IMR-90 (cell line): ENCODE measurements around the gene PLOD1. TPM values are rescaled to one million over a fixed set of nuclear protein-coding genes. Genes with fewer than 3 reads are reported as not detected.

ENCODE experiments used
- ATAC-seq: fragments of 200-7000 bp; cut with Tn5 transposase; 2 replicates; pipeline ENCODE4 v1.9.1; 2020; ENCODE audit warnings: low read depth, mild to moderate bottlenecking, moderate library complexity
- BruUV-seq: library from RNA; stranded (reverse); fragments of 400-500 nt; replicated peaks from 2 replicates; lab custom pipeline; 2021; lab: Mats Ljungman, UMichigan
- CTCF ChIA-PET: fragments of 300-600 bp; formaldehyde crosslinking; extraction: SDS; loops from one replicate; lab custom pipeline; 2021; ENCODE audit warnings: antibody characterized with exemption; lab: Yijun Ruan, JAX
- POLR2A ChIA-PET: fragments of 300-600 bp; sonication (Branson Sonifier 250); formaldehyde crosslinking; loops from one replicate; lab custom pipeline; 2022; ENCODE audit warnings: antibody characterized with exemption; ENCODE audit not compliant: unreplicated experiment; lab: Charles Lee
- DNase-seq: peaks from one replicate; pipeline ENCODE4 v3.0.0; 2013
- H2AFZ ChIP-seq: replicated peaks from 2 replicates; pipeline ENCODE3; 2013; ENCODE audit warnings: low read length, mild to moderate bottlenecking; ENCODE audit not compliant: poor library complexity
- H2AK5ac ChIP-seq: 2 replicates; pipeline ENCODE4 v1.6.1; 2013; ENCODE audit warnings: low read depth, low read length, inconsistent platforms
- H2AK9ac ChIP-seq: replicated peaks from 2 replicates; pipeline ENCODE3; 2013; ENCODE audit warnings: mild to moderate bottlenecking, low read depth, low read length, moderate library complexity; ENCODE audit not compliant: poor library complexity
- H2BK120ac ChIP-seq: 2 replicates; pipeline ENCODE4 v1.6.1; 2013; ENCODE audit warnings: low read depth, low read length, inconsistent platforms
- H2BK15ac ChIP-seq: 3 replicates; pipeline ENCODE4 v1.6.1; 2013; ENCODE audit warnings: low read depth, low read length, inconsistent platforms
- H2BK20ac ChIP-seq: 2 replicates; pipeline ENCODE4 v1.6.1; 2013; ENCODE audit warnings: low read depth, mild to moderate bottlenecking, inconsistent platforms, low read length, moderate library complexity
- H2BK5ac ChIP-seq: 2 replicates; pipeline ENCODE4 v1.6.1; 2013; ENCODE audit warnings: mild to moderate bottlenecking, low read depth, low read length, inconsistent platforms; ENCODE audit not compliant: poor library complexity, severe bottlenecking
- H3K14ac ChIP-seq: replicated peaks from 2 replicates; pipeline ENCODE4 v1.6.1; 2013; ENCODE audit warnings: low read depth, low read length, inconsistent platforms
- H3K18ac ChIP-seq: 2 replicates; pipeline ENCODE4 v1.6.1; 2013; ENCODE audit warnings: low read depth, low read length, control low read depth
- H3K23ac ChIP-seq: 2 replicates; pipeline ENCODE4 v1.6.1; 2013; ENCODE audit warnings: low read depth, low read length, inconsistent platforms
- H3K27ac ChIP-seq: 2 replicates; pipeline ENCODE4 v1.5.1; 2013; ENCODE audit warnings: mild to moderate bottlenecking, control low read depth, low read length; ENCODE audit not compliant: insufficient read depth
- H3K27me3 ChIP-seq: 2 replicates; pipeline ENCODE4 v1.6.1; 2013; ENCODE audit warnings: low read length; ENCODE audit not compliant: control insufficient read depth, insufficient read depth
- H3K36me3 ChIP-seq: 2 replicates; pipeline ENCODE4 v1.6.1; 2013; ENCODE audit warnings: low read length, mixed read lengths; ENCODE audit not compliant: control insufficient read depth, insufficient read depth
- H3K4ac ChIP-seq: 2 replicates; pipeline ENCODE4 v1.6.1; 2013; ENCODE audit warnings: low read depth, low read length, inconsistent platforms
- H3K4me1 ChIP-seq: 2 replicates; pipeline ENCODE4 v1.6.1; 2013; ENCODE audit warnings: low read length, mixed read lengths; ENCODE audit not compliant: control insufficient read depth, insufficient read depth
- H3K4me2 ChIP-seq: 2 replicates; pipeline ENCODE4 v1.6.1; 2013; ENCODE audit warnings: low read depth, mild to moderate bottlenecking, control low read depth, low read length, moderate library complexity
- H3K4me3 ChIP-seq: 2 replicates; pipeline ENCODE4 v1.5.1; 2013; ENCODE audit warnings: low read depth, mild to moderate bottlenecking, control low read depth, low read length, moderate library complexity; ENCODE audit not compliant: insufficient read depth
- H3K56ac ChIP-seq: 2 replicates; pipeline ENCODE4 v1.6.1; 2013; ENCODE audit warnings: low read length, inconsistent platforms; ENCODE audit not compliant: insufficient read depth; ENCODE audit errors: extremely low read depth
- H3K79me1 ChIP-seq, 2 experiments: 2 replicates each; pipeline ENCODE4 v1.6.1; 2013; ENCODE audit warnings: low read length in 2 of 2, inconsistent platforms in 1 of 2, low read depth in 1 of 2
- H3K9ac ChIP-seq: 2 replicates; pipeline ENCODE4 v1.6.1; 2013; ENCODE audit warnings: low read depth, low read length, control low read depth
- H3K9me1 ChIP-seq: 2 replicates; pipeline ENCODE4 v1.6.1; 2013; ENCODE audit warnings: low read length, inconsistent platforms; ENCODE audit not compliant: insufficient read depth
- H3K9me3 ChIP-seq: 2 replicates; pipeline ENCODE4 v1.6.1; 2013; ENCODE audit warnings: low read length; ENCODE audit not compliant: control insufficient read depth, insufficient read depth
- H4K20me1 ChIP-seq: 2 replicates; pipeline ENCODE4 v1.6.1; 2013; ENCODE audit warnings: low read length, inconsistent platforms; ENCODE audit not compliant: insufficient read depth
- H4K5ac ChIP-seq: 2 replicates; pipeline ENCODE4 v1.6.1; 2013; ENCODE audit warnings: mild to moderate bottlenecking, low read depth, low read length, control low read depth
- H4K8ac ChIP-seq, 2 experiments: 2 replicates each; pipeline ENCODE4 v1.6.1; 2013; ENCODE audit warnings: low read depth in 2 of 2, low read length in 2 of 2, control low read depth in 1 of 2, inconsistent platforms in 1 of 2
- H4K91ac ChIP-seq: 2 replicates; pipeline ENCODE4 v1.6.1; 2013; ENCODE audit warnings: low read depth, low read length, inconsistent platforms; ENCODE audit not compliant: insufficient read depth
- BHLHE40 ChIP-seq: fragments of 150-350 bp; IDR thresholded peaks from 2 replicates; pipeline ENCODE4 v1.6.1; 2016; ENCODE audit warnings: mild to moderate bottlenecking, low read depth, low read length
- CEBPB ChIP-seq: IDR thresholded peaks from 2 replicates; pipeline ENCODE4 v1.6.1; 2012; ENCODE audit warnings: low read depth, low read length, improper control_type of control experiment
- CHD1 ChIP-seq: IDR thresholded peaks from 2 replicates; pipeline ENCODE4 v1.6.1; 2012; ENCODE audit warnings: low read depth, low read length, improper control_type of control experiment
- CTCF ChIP-seq: conservative IDR thresholded peaks from 2 replicates; pipeline ENCODE4 v1.5.1; 2012; ENCODE audit warnings: mild to moderate bottlenecking, low read depth, low read length, improper control_type of control experiment
- MAFK ChIP-seq: IDR thresholded peaks from 2 replicates; pipeline ENCODE4 v1.6.1; 2012; ENCODE audit warnings: low read depth, low read length, improper control_type of control experiment
- MAZ ChIP-seq: IDR thresholded peaks from 2 replicates; pipeline ENCODE4 v1.6.1; 2012; ENCODE audit warnings: low read depth, mild to moderate bottlenecking, low read length, improper control_type of control experiment, moderate library complexity, borderline replicate concordance
- MXI1 ChIP-seq: IDR thresholded peaks from 2 replicates; pipeline ENCODE4 v1.6.1; 2012; ENCODE audit warnings: low read depth, mild to moderate bottlenecking, low read length, moderate library complexity, borderline replicate concordance
- RAD21 ChIP-seq: IDR thresholded peaks from 2 replicates; pipeline ENCODE4 v1.6.1; 2012; ENCODE audit warnings: low read length, improper control_type of control experiment
- RCOR1 ChIP-seq: IDR thresholded peaks from 2 replicates; pipeline ENCODE4 v1.6.1; 2012; ENCODE audit warnings: mild to moderate bottlenecking, low read length, improper control_type of control experiment; ENCODE audit not compliant: insufficient replicate concordance
- SMC3 ChIP-seq: fragments of 150-350 bp; IDR thresholded peaks from 2 replicates; pipeline ENCODE4 v1.6.1; 2016; ENCODE audit warnings: low read depth, mild to moderate bottlenecking, antibody characterized with exemption, low read length, moderate library complexity
- USF2 ChIP-seq: fragments of 150-350 bp; IDR thresholded peaks from 2 replicates; pipeline ENCODE4 v1.6.1; 2017; ENCODE audit warnings: mild to moderate bottlenecking, antibody characterized with exemption, low read length, low read depth
- WGBS, 2 experiments: methylation state at CpG; one replicate each; pipeline versions ENCODE4 v1.1.5 to v1.1.7; 2013; ENCODE audit warnings: missing lambda C conversion rate in 2 of 2; ENCODE audit not compliant: insufficient read length in 1 of 2; ENCODE audit errors: extremely low coverage in 2 of 2; 5-methylcytosine and 5-hydroxymethylcytosine counted together
- dilution Hi-C: fragments of 300-500 bp; cut with HindIII; formaldehyde crosslinking; loops from one replicate; pipeline ENCODE4 v1.14.3; 2018; ENCODE audit warnings: low sequenced_read_pairs; ENCODE audit not compliant: unreplicated experiment
- in situ Hi-C: fragments of 300-500 bp; cut with MboI; formaldehyde crosslinking; loops from 3 replicates; pipeline ENCODE4 v1.14.3; 2019; ENCODE audit warnings: low sequenced_read_pairs, inconsistent platforms, mixed read lengths
- intact Hi-C: fragments of 100-400 bp; cut with micrococcal nuclease; formaldehyde crosslinking; loops from 2 replicates; pipeline ENCODE4 v1.10.0; 2022
- polyA plus RNA-seq, 3 experiments: library from polyadenylated mRNA; depleted of rRNA; stranded (reverse); fragments of >200 nt; gene quantifications; 2 replicates each; pipeline ENCODE4 v1.2.3, GENCODE V29; 2012; ENCODE audit warnings: low replicate concordance in 1 of 3
- total RNA-seq: library from RNA; depleted of rRNA; stranded (reverse); fragments of >200 nt; gene quantifications from 2 replicates; pipeline ENCODE4 v1.2.3, GENCODE V29; 2012
- TF ChIP-seq, protein P1 (sequence below): fragments of 150-350 bp; IDR thresholded peaks from 2 replicates; pipeline ENCODE4 v1.6.1; 2016; ENCODE audit warnings: low read depth, mild to moderate bottlenecking, low read length, moderate library complexity, borderline replicate concordance

The PLOD1 gene
- total and polyA plus RNA-seq, 2 of the 4 experiments (the other 2 are of a cell fraction), result 283 to 609 TPM

DNA sequence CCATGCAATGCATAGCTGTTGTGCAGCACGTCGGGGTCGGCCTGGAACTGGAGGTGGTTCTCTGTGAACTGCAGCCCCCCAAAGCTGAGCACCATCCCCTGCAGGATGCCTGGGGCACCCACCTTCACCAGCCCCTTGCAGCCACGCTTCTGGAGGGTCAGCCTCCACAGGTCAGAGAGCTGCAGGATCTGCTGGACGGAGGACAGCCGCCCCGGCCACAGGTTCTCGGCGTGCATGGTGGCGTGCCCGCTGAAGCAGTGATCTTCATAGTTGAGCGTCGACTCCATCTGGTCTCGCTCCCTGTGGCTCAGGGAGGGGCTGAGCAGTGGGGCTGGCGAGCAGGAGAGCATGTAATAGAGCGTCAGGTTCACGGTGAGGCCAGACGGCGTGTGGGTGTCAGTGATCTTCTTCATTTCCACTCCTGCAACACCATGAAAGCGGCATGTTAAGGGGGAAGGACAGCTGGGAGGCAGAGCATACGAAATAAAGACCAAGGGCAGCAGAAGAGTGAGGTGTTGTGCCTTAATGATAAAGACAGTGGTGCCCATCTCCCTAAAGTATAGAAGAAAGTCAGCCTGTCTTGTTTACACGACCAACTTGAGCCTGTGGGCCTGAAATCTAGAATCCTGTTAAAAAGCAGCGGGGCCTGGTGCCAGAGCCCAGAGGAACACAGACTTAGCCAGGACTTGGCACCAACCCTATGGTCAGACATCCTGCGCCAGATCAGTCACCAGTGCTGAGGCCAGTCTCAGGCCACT, 11.3 kb upstream of the PLOD1 start (continued):
- TF ChIP-seq MAZ, result no peak

- Histone ChIP-seq H4K91ac (no peak overlapping the region), H2AK5ac (no peak overlapping the region), H2AK9ac (no peak overlapping the region), H3K4me2 (peak overlapping the region; percentile 19; the same call in 1 of the 2 replicates), H3K9ac (no peak overlapping the region), H2BK20ac (no peak overlapping the region), H4K5ac (no peak overlapping the region), H3K56ac (0 out of 2 replicates have a peak overlapping the region, but pooled peaks have one; percentile 3), H3K79me1 (peaks cover 10 to 46% of the 10 kb centered on the region in 2 experiments), H3K23ac (no peak overlapping the region), H3K36me3 (peaks cover 31% of the 10 kb centered on the region), H2BK120ac (no peak overlapping the region), H2AFZ (no peak overlapping the region), H2BK5ac (no peak overlapping the region), H2BK15ac (no peak overlapping the region), H4K20me1 (peaks cover 47% of the 10 kb centered on the region), H3K4me3 (no peak overlapping the region), H3K27ac (no peak overlapping the region), H3K14ac (no peak overlapping the region), H3K9me3 (no peaks in the 10 kb centered on the region), H3K4ac (no peak overlapping the region), H3K4me1 (peaks cover 15% of the 10 kb centered on the region), H3K9me1 (peaks cover 9% of the 10 kb centered on the region), H4K8ac (no peak overlapping the region), H3K18ac (no peak overlapping the region), H3K27me3 (no peaks in the 10 kb centered on the region)
- no TSS peak for BruUV-seq
- POLR2A ChIA-PET, result no interaction called here
- 80% methylated on average over 1 of the region's 5 CpGs; no CpG with 5 or more reads in 1 of the 2 experiments for WGBS, 2 experiments
- in situ Hi-C loops (no loop called here), dilution Hi-C loops (no loop called here), intact Hi-C loops (no loop called here)
- TF ChIP-seq MAFK (no peak), CTCF (no peak), USF2 (no peak), MXI1 (no peak), CEBPB (no peak), RAD21 (no peak), MAZ (no peak), SMC3 (no peak), CHD1 (no peak), RCOR1 (no peak), BHLHE40 (no peak)
- TF ChIP-seq, protein P1, sequence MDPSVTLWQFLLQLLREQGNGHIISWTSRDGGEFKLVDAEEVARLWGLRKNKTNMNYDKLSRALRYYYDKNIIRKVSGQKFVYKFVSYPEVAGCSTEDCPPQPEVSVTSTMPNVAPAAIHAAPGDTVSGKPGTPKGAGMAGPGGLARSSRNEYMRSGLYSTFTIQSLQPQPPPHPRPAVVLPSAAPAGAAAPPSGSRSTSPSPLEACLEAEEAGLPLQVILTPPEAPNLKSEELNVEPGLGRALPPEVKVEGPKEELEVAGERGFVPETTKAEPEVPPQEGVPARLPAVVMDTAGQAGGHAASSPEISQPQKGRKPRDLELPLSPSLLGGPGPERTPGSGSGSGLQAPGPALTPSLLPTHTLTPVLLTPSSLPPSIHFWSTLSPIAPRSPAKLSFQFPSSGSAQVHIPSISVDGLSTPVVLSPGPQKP, result no peak
- DNase-seq (no peak), ATAC-seq (no peak)
- CTCF ChIA-PET, result no interaction called here
These were observed 10.7 kb upstream of the PLOD1 start for GRCh38 chr1:11923827-11924113.
